ENCODE data around the gene GNAT3.

The GNAT3 gene

DNA sequence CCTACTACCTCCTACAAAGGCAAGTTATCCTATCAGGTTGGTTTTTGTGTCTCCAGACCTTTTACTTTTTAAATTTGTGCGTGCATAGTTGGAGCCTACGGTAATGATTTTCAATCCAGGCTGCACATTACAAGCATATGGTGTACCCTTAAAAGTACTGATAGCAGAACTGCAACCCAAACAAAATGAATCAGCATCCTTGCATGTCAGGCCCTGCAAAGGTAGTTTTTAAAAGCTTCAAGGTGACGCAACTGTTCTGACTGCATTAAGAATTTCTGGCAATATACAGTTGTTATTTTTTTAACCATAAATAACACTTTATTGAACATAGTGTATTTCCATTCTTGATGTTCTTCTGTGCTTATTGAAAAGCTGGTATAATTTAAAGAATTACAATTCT is 28.9 kb downstream of the GNAT3 start (continued):
- no peak for TF ChIP-seq ZNF518A (tag by site-specific recombination; conservative IDR thresholded peaks at IDR 0.05; ENCODE audit: low read depth)
- no peak for TF ChIP-seq GFI1B (tag by site-specific recombination; IDR thresholded peaks at IDR 0.05)
- no peak for TF ChIP-seq SCRT1 (tag by site-specific recombination; IDR thresholded peaks at IDR 0.05; ENCODE audit: borderline replicate concordance)

DNA sequence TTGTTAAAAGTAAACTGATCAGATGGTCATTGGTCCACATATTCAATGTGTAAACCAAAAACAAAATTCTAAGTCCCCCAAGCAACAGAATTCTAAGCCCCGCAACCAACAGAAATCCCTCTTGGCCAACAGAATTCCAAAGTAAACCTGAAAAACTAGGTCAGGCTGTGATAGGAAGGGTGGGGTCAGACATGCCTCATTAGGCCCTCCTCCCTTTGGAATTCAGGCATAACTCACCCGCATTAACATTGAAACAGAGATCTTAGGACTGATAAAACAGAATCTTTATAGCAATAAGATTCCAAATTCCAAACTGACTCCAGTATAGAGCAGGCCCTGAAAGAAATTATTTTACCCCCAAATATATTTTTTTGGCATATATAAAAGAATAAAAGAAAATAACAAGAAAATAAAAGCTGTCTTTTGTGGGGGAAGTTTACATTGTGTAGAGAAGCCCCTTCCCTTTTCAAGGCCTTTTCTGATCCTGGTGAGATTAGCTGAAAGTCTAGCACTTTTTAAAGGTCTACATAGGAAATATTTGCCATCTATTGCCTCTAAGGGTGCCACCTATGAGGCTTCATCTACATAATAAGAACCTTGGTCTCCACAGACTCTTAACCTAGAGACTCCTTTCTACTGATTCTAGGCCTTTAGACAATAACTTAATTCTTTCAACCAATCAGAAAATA is 30.5 kb downstream of the GNAT3 start:
- Histone ChIP-seq H3K27ac (ENCODE audit: extremely low read depth, low read depth, low read length) (no peak overlapping the region), H3K9me3 (ENCODE audit: control insufficient read depth, insufficient read depth, low read depth, low read length) (no peaks in the 10 kb centered on the region), H3K36me3 (ENCODE audit: control insufficient read depth in 2 of 2, insufficient read depth in 1 of 2, low read length in 2 of 2) (no peaks in the 10 kb centered on the region), H3K4me3 (ENCODE audit: low read depth, low read length) (no peak overlapping the region), H3K4me1 (ENCODE audit: control insufficient read depth, insufficient read depth, low read length) (no peaks in the 10 kb centered on the region)
- TF ChIP-seq ZBTB21 (tag by site-specific recombination; IDR thresholded peaks at IDR 0.05) (no peak), ZNF585B (tag by site-specific recombination; IDR thresholded peaks at IDR 0.05) (no peak), ZNF184 (tag by site-specific recombination; IDR thresholded peaks at IDR 0.05) (no peak), ZNF138 (tag by site-specific recombination; IDR thresholded peaks at IDR 0.05; ENCODE audit: borderline replicate concordance) (no peak), ZNF596 (tag by site-specific recombination; IDR thresholded peaks at IDR 0.05) (no peak), ZNF169 (tag by site-specific recombination; IDR thresholded peaks at IDR 0.05) (no peak), KLF10 (tag by site-specific recombination; IDR thresholded peaks at IDR 0.05) (no peak), ZNF239 (tag by site-specific recombination; IDR thresholded peaks at IDR 0.05) (no peak), ZNF776 (tag by site-specific recombination; IDR thresholded peaks at IDR 0.05; ENCODE audit: borderline replicate concordance) (no peak), ZNF558 (tag by site-specific recombination; IDR thresholded peaks at IDR 0.05) (no peak), ZNF2 (tag by site-specific recombination; IDR thresholded peaks at IDR 0.05) (no peak), ZNF16 (tag by site-specific recombination; IDR thresholded peaks at IDR 0.05; ENCODE audit: low read depth) (no peak)
- TF ChIP-seq, protein P1, sequence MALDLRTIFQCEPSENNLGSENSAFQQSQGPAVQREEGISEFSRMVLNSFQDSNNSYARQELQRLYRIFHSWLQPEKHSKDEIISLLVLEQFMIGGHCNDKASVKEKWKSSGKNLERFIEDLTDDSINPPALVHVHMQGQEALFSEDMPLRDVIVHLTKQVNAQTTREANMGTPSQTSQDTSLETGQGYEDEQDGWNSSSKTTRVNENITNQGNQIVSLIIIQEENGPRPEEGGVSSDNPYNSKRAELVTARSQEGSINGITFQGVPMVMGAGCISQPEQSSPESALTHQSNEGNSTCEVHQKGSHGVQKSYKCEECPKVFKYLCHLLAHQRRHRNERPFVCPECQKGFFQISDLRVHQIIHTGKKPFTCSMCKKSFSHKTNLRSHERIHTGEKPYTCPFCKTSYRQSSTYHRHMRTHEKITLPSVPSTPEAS (tag by site-specific recombination; IDR thresholded peaks at IDR 0.05), result no peak
- TF ChIP-seq, protein P2, sequence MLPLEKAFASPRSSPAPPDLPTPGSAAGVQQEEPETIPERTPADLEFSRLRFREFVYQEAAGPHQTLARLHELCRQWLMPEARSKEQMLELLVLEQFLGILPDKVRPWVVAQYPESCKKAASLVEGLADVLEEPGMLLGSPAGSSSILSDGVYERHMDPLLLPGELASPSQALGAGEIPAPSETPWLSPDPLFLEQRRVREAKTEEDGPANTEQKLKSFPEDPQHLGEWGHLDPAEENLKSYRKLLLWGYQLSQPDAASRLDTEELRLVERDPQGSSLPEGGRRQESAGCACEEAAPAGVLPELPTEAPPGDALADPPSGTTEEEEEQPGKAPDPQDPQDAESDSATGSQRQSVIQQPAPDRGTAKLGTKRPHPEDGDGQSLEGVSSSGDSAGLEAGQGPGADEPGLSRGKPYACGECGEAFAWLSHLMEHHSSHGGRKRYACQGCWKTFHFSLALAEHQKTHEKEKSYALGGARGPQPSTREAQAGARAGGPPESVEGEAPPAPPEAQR (tag by site-specific recombination; IDR thresholded peaks at IDR 0.05), result no peak
- ChIA-PET POLR2A (no interaction called here), CTCF (no interaction called here)
